HepG2 (cell line): ENCODE data around the gene PTS. TPM values are rescaled to one million over a fixed set of nuclear protein-coding genes. Genes with fewer than 3 reads are reported as not detected.
A peak's percentile ranks its signal among the peaks of the same experiment; 100 is the strongest.

Source experiments
- HNRNPK ChIP-seq: fragments of 200-400 bp; formaldehyde crosslinking; IDR thresholded peaks from 2 replicates; pipeline ENCODE4 v1.6.1; 2018; ENCODE audit warnings: low read length, low read depth, moderate library complexity, mild to moderate bottlenecking; ENCODE audit not compliant: poor library complexity, severe bottlenecking
- RARG ChIP-seq: sonication (generic); formaldehyde crosslinking; IDR thresholded peaks from 2 replicates; pipeline ENCODE4 v1.4.0; 2020; ENCODE audit warnings: low read depth, mild to moderate bottlenecking, missing genetic modification reagents
- SAFB2 ChIP-seq: sonication (generic); formaldehyde crosslinking; IDR thresholded peaks from 2 replicates; pipeline ENCODE4 v1.5.1; 2020; ENCODE audit warnings: missing genetic modification reagents, low read depth, mild to moderate bottlenecking, borderline replicate concordance
- TMF1 ChIP-seq: sonication (generic); formaldehyde crosslinking; IDR thresholded peaks from 2 replicates; pipeline ENCODE4 v1.8.1; 2022; ENCODE audit warnings: low read depth, missing genetic modification reagents
- TRIM24 ChIP-seq: sonication (generic); formaldehyde crosslinking; IDR thresholded peaks from 2 replicates; pipeline ENCODE4 v1.8.0; 2022; ENCODE audit warnings: mild to moderate bottlenecking, missing genetic modification reagents
- U2AF2 ChIP-seq: fragments of 200-400 bp; formaldehyde crosslinking; IDR thresholded peaks from 2 replicates; pipeline ENCODE4 v1.6.1; 2017; ENCODE audit warnings: low read depth, mild to moderate bottlenecking, low read length
- YEATS2 ChIP-seq: sonication (generic); formaldehyde crosslinking; IDR thresholded peaks from 2 replicates; pipeline ENCODE4 v1.4.0; 2020; ENCODE audit warnings: missing genetic modification reagents, borderline replicate concordance
- ZNF160 ChIP-seq: sonication (generic); formaldehyde crosslinking; IDR thresholded peaks from 2 replicates; pipeline ENCODE4 v1.8.0; 2022; ENCODE audit warnings: mild to moderate bottlenecking, inconsistent platforms, missing genetic modification reagents
- ZNF282 ChIP-seq: fragments of 450-650 bp; IDR thresholded peaks from 2 replicates; pipeline ENCODE4 v1.6.1; 2018; ENCODE audit not compliant: partially characterized antibody
- ZNF431 ChIP-seq: sonication (generic); formaldehyde crosslinking; IDR thresholded peaks from 2 replicates; pipeline ENCODE4 v1.9.0; 2022; ENCODE audit warnings: missing genetic modification reagents, low read depth, mild to moderate bottlenecking, borderline replicate concordance
- ZNF44 ChIP-seq: sonication (generic); formaldehyde crosslinking; IDR thresholded peaks from 2 replicates; pipeline ENCODE4 v1.5.1; 2020; ENCODE audit warnings: mild to moderate bottlenecking, missing genetic modification reagents
- ZNF564 ChIP-seq: sonication (generic); formaldehyde crosslinking; IDR thresholded peaks from 2 replicates; pipeline ENCODE4 v1.8.1; 2023; ENCODE audit warnings: mild to moderate bottlenecking, missing genetic modification reagents
- polyA plus RNA-seq, 8 experiments: library from polyadenylated mRNA; depleted of rRNA in 3 of 8; stranded (reverse) in 7 of 8; unstranded in 1 of 8; fragments of >200 nt; fragmentation: Illumina TruSeq in 4 of 8; extraction: Trizol in 4 of 8; gene quantifications; 2 replicates each; pipeline versions ENCODE4 v1.2.1 to v1.2.3, GENCODE V29; 2011 to 2016; ENCODE audit warnings: low read depth in 4 of 8, missing spikeins in 1 of 8, mixed read lengths in 1 of 8; ENCODE audit not compliant: insufficient read depth in 1 of 8
- total RNA-seq, 5 experiments: library from RNA; depleted of rRNA; stranded (reverse); fragments of >200 nt; fragmentation: Illumina TruSeq; extraction: Trizol; gene quantifications; 2 replicates each; pipeline ENCODE4 v1.2.3, GENCODE V29; 2016; ENCODE audit warnings: low read depth in 1 of 5
- TF ChIP-seq, protein P1 (sequence below), 2 experiments: sonication (generic) in 1 of 2; formaldehyde crosslinking in 1 of 2; IDR thresholded peaks; 2 replicates each; pipeline versions ENCODE4 v1.4.0 to v1.6.1; 2016 to 2020; ENCODE audit warnings: borderline replicate concordance in 1 of 2, low read depth in 1 of 2, mild to moderate bottlenecking in 1 of 2, missing genetic modification reagents in 1 of 2
- TF ChIP-seq, protein P2 (sequence below), 2 experiments: sonication (generic) in 1 of 2; formaldehyde crosslinking in 1 of 2; IDR thresholded peaks; 2 replicates each; pipeline versions ENCODE4 v1.6.1 to v1.9.0; 2014 to 2022; ENCODE audit warnings: antibody characterized with exemption in 1 of 2, borderline replicate concordance in 1 of 2, inconsistent platforms in 1 of 2, low read depth in 1 of 2, missing genetic modification reagents in 1 of 2
- TF ChIP-seq, protein P3 (sequence below): sonication (generic); formaldehyde crosslinking; IDR thresholded peaks from 2 replicates; pipeline ENCODE4 v1.4.0; 2020; ENCODE audit warnings: mild to moderate bottlenecking, low read depth, missing genetic modification reagents

The PTS gene
- total and polyA plus RNA-seq, 2 of the 13 experiments (the other 11 are each of a cell fraction or from before 2014, with no cell fraction given), result 33.6 to 49.3 TPM

- TF ChIP-seq, protein P1, sequence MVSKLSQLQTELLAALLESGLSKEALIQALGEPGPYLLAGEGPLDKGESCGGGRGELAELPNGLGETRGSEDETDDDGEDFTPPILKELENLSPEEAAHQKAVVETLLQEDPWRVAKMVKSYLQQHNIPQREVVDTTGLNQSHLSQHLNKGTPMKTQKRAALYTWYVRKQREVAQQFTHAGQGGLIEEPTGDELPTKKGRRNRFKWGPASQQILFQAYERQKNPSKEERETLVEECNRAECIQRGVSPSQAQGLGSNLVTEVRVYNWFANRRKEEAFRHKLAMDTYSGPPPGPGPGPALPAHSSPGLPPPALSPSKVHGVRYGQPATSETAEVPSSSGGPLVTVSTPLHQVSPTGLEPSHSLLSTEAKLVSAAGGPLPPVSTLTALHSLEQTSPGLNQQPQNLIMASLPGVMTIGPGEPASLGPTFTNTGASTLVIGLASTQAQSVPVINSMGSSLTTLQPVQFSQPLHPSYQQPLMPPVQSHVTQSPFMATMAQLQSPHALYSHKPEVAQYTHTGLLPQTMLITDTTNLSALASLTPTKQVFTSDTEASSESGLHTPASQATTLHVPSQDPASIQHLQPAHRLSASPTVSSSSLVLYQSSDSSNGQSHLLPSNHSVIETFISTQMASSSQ (IDR thresholded peaks at IDR 0.05; ENCODE audit: low read depth), result no peak
- TF ChIP-seq, protein P1 (CRISPR knock-in tag; IDR thresholded peaks at IDR 0.05; ENCODE audit: borderline replicate concordance), result peak; percentile 49; the same call in 1 of the 2 replicates
- TF ChIP-seq ZNF160 (CRISPR knock-in tag), result no peak
- no peak for TF ChIP-seq ZNF282
- no peak for TF ChIP-seq TMF1 (CRISPR knock-in tag)
- TF ChIP-seq HNRNPK, result no peak
- peak; percentile 93; the same call in 1 of the 2 replicates for TF ChIP-seq SAFB2 (CRISPR knock-in tag)
- no peak for TF ChIP-seq U2AF2
- TF ChIP-seq YEATS2 (CRISPR knock-in tag), result peak; percentile 86
- TF ChIP-seq TRIM24 (CRISPR knock-in tag), result no peak
- TF ChIP-seq, protein P2, sequence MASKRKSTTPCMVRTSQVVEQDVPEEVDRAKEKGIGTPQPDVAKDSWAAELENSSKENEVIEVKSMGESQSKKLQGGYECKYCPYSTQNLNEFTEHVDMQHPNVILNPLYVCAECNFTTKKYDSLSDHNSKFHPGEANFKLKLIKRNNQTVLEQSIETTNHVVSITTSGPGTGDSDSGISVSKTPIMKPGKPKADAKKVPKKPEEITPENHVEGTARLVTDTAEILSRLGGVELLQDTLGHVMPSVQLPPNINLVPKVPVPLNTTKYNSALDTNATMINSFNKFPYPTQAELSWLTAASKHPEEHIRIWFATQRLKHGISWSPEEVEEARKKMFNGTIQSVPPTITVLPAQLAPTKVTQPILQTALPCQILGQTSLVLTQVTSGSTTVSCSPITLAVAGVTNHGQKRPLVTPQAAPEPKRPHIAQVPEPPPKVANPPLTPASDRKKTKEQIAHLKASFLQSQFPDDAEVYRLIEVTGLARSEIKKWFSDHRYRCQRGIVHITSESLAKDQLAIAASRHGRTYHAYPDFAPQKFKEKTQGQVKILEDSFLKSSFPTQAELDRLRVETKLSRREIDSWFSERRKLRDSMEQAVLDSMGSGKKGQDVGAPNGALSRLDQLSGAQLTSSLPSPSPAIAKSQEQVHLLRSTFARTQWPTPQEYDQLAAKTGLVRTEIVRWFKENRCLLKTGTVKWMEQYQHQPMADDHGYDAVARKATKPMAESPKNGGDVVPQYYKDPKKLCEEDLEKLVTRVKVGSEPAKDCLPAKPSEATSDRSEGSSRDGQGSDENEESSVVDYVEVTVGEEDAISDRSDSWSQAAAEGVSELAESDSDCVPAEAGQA (IDR thresholded peaks at IDR 0.05; ENCODE audit: low read depth), result peak; percentile 25; the same call in 1 of the 2 replicates
- TF ChIP-seq, protein P2 (CRISPR knock-in tag; IDR thresholded peaks at IDR 0.05; ENCODE audit: borderline replicate concordance), result no peak
- TF ChIP-seq ZNF431, result 0 out of 2 replicates have a peak, but pooled peaks have one; percentile 13
- TF ChIP-seq, protein P3, sequence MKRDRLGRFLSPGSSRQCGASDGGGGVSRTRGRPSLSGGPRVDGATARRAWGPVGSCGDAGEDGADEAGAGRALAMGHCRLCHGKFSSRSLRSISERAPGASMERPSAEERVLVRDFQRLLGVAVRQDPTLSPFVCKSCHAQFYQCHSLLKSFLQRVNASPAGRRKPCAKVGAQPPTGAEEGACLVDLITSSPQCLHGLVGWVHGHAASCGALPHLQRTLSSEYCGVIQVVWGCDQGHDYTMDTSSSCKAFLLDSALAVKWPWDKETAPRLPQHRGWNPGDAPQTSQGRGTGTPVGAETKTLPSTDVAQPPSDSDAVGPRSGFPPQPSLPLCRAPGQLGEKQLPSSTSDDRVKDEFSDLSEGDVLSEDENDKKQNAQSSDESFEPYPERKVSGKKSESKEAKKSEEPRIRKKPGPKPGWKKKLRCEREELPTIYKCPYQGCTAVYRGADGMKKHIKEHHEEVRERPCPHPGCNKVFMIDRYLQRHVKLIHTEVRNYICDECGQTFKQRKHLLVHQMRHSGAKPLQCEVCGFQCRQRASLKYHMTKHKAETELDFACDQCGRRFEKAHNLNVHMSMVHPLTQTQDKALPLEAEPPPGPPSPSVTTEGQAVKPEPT (CRISPR knock-in tag), result peak; percentile 78
- TF ChIP-seq ZNF44, result no peak
- TF ChIP-seq ZNF564 (CRISPR knock-in tag), result peak; percentile 58; the same call in 1 of the 2 replicates
- TF ChIP-seq RARG (CRISPR knock-in tag), result no peak
Measured at GRCh38 chr11:112226062-112226830, at the start of gene PTS (continued).
